Measurements from ENCODE around the gene FOXF1. TPM values are rescaled to one million over a fixed set of nuclear protein-coding genes. Genes with fewer than 3 reads are reported as not detected.
A peak's percentile ranks its signal among the peaks of the same experiment; 100 is the strongest.

The FOXF1 gene
- total and polyA plus RNA-seq, 9 donors = 0.22 to 1.5 (median 0.45) TPM

DNA sequence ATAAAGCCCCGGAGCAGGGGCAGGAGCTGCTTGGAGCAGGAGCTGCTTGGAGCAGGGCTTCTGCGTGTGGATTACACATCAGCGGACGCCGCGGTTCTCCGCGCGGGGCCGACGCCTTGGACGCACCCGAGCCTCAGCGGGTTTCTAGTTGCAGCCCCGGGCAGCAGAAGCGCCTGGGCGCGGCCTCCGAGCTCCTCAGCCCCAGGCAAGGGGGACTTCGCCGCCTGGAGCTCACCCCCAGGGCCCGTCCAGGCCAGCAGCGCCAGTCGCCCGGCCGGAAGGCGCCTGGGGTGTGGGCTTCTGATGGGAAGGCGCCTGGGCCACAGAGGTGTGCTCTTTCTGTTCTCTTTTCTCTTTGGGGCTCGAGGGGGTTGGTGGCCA, 6.3 kb downstream of the FOXF1 start:
- peaks cover 11% of the 10 kb centered on the region for H3K27me3 ChIP-seq
- no peak for DNase-seq
- TF ChIP-seq, protein P1, sequence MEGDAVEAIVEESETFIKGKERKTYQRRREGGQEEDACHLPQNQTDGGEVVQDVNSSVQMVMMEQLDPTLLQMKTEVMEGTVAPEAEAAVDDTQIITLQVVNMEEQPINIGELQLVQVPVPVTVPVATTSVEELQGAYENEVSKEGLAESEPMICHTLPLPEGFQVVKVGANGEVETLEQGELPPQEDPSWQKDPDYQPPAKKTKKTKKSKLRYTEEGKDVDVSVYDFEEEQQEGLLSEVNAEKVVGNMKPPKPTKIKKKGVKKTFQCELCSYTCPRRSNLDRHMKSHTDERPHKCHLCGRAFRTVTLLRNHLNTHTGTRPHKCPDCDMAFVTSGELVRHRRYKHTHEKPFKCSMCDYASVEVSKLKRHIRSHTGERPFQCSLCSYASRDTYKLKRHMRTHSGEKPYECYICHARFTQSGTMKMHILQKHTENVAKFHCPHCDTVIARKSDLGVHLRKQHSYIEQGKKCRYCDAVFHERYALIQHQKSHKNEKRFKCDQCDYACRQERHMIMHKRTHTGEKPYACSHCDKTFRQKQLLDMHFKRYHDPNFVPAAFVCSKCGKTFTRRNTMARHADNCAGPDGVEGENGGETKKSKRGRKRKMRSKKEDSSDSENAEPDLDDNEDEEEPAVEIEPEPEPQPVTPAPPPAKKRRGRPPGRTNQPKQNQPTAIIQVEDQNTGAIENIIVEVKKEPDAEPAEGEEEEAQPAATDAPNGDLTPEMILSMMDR (IDR thresholded peaks at IDR 0.05) = no peak
- no peak for TF ChIP-seq POLR2A (IDR thresholded peaks at IDR 0.05)
- no peak for TF ChIP-seq EP300 (IDR thresholded peaks at IDR 0.05)
- no peak overlapping the region for H3K27ac ChIP-seq
- no peak overlapping the region for H3K4me3 ChIP-seq
- intact Hi-C loops (cut with DNase I) = loop anchor here (5.0 to 10.0 kb wide), 2 partner anchors 444 to 692 kb away; no protein-coding TSS in a partner anchor
- no peaks in the 10 kb centered on the region for H3K36me3 ChIP-seq
- H3K9me3 ChIP-seq = no peaks in the 10 kb centered on the region
- H3K4me1 ChIP-seq (ENCODE audit: insufficient read depth) = peaks cover 2% of the 10 kb centered on the region
- 5 to 31% (median 19%) methylated on average over 26 to 29 of the region's 29 CpGs for WGBS, 3 donors

DNA sequence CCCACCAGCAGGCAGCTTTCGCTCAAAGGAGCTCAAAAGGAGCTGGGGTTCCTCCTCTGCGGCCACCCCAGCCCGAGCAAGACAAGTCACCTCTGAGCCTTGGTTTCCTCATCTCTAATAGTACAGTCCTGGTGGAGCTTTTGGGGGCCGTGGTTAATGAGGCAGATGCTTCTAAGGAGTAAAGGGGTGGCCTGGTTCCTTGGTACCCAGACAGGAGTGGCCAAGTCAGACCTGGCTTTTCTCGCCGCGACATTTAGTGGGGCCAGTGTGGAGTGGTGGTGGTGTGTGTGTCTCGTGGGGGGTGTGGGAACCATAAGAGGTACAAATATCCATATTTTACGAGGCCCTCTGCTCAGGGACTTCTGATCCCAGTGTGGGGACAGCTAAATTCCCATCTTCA, 6.7 kb downstream of the FOXF1 start:
- TF ChIP-seq EP300 (IDR thresholded peaks at IDR 0.05) = no peak
- TF ChIP-seq, protein P1 (IDR thresholded peaks at IDR 0.05) = no peak
- no peak for TF ChIP-seq POLR2A (IDR thresholded peaks at IDR 0.05)
- intact Hi-C loops (cut with DNase I) = loop anchor here (5.0 to 10.0 kb wide), 2 partner anchors 445 to 692 kb away; no protein-coding TSS in a partner anchor
- Histone ChIP-seq H3K27me3 (peaks cover 7% of the 10 kb centered on the region), H3K9me3 (no peaks in the 10 kb centered on the region), H3K4me1 (ENCODE audit: insufficient read depth) (peaks cover 2% of the 10 kb centered on the region), H3K36me3 (no peaks in the 10 kb centered on the region), H3K27ac (no peak overlapping the region), H3K4me3 (no peak overlapping the region)
- no peak for DNase-seq
- 44 to 60% (median 49%) methylated on average over 9 of the region's 9 CpGs for WGBS, 3 donors

DNA sequence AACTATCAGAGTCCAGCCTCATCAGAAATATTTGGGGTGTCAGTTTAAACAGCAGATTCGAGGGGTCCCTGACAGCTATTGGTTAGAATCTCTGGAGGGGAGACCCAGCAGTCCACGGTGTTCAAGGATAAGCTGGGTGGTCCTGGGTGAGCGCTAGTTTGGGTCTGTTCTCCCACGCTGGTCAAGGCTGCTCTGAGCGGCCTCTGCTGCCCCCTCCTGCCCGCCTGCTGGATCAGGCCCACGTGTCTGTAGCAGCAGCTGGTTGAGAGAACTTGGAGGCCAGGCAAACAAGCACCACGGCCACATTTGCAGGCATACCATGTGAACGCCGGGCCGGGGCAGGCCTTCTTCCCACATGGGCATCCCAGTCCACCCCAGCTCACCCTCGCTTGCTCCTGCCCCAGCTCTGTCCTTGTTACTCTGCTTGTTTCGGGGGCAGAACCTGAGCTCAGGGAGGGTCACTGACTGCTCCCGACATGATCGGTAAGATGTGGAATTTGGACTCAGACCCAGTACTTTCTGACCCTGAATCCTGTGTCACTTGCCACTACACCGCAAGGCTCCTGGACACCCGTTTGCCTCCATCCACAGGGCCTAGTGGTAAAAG, 7.4 kb downstream of the FOXF1 start:
- TF ChIP-seq, protein P1 (IDR thresholded peaks at IDR 0.05) = peak in 1 of 3 donors; percentile 14
- TF ChIP-seq POLR2A (IDR thresholded peaks at IDR 0.05) (no peak), EP300 (IDR thresholded peaks at IDR 0.05) (no peak)
- Histone ChIP-seq H3K27me3 (peaks cover 6% of the 10 kb centered on the region), H3K36me3 (no peaks in the 10 kb centered on the region), H3K4me1 (ENCODE audit: insufficient read depth) (peaks cover 2% of the 10 kb centered on the region), H3K27ac (no peak overlapping the region), H3K9me3 (no peaks in the 10 kb centered on the region), H3K4me3 (no peak overlapping the region)
- intact Hi-C loops (cut with DNase I) = loop anchor here (2.0 to 10.0 kb wide), 3 partner anchors 445 to 697 kb away; no protein-coding TSS in a partner anchor
- WGBS, 3 donors = 16 to 18% (median 18%) methylated on average over 17 of the region's 17 CpGs
- DNase-seq = peak in 2 of 5 donors; percentile 44 to 61

DNA sequence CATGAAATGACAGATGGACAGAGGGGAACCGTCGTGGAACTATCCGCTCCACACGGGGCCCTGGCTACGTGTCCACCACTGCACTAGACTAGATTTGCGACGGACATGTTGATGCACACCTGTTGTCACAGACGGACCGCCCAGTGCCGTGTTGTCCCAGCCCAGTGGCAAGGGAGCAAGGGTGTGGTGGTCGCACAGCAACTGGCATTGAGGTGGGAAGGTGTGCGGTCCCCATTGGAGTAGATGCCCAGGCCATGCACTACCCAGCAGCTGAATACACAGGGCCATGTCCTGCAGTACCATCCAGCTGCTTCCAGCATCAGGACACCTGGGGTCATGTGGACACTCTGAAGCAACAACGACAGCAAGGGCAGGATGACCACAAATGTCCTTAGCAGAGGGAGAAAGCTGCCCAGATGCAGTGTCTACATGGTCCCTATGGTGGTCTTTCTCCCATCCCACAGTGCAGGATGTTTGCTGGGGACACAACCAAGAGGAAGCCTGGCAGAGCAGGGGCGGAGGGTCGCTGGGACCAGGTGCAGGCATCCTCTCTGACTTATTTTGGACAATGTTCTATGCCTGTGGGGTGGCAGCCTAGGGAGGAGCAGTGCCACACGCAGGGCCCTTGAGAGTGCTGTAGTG, 8.8 kb downstream of the FOXF1 start:
- TF ChIP-seq EP300 (IDR thresholded peaks at IDR 0.05) (no peak), POLR2A (IDR thresholded peaks at IDR 0.05) (no peak)
- TF ChIP-seq, protein P1 (IDR thresholded peaks at IDR 0.05) = no peak
- intact Hi-C loops (cut with DNase I) = loop anchor here (2.0 to 10.0 kb wide), 3 partner anchors 447 to 698 kb away; no protein-coding TSS in a partner anchor
- Histone ChIP-seq H3K4me3 (no peak overlapping the region), H3K4me1 (ENCODE audit: insufficient read depth) (peaks cover 2% of the 10 kb centered on the region), H3K27me3 (no peaks in the 10 kb centered on the region), H3K36me3 (no peaks in the 10 kb centered on the region), H3K9me3 (no peaks in the 10 kb centered on the region), H3K27ac (no peak overlapping the region)
- DNase-seq = no peak
- WGBS, 3 donors = 79 to 86% (median 85%) methylated on average over 16 of the region's 16 CpGs
